Neural cell (in vitro differentiated cells): ENCODE data around the gene KLHDC4. TPM values are rescaled to one million over a fixed set of nuclear protein-coding genes. Genes with fewer than 3 reads are reported as not detected.
A peak's percentile ranks its signal among the peaks of the same experiment; 100 is the strongest.
"Not testable (repeated sequence)": the region's sequence is repeated elsewhere in the genome, so short reads cannot be mapped to it uniquely, and the experiment has no call there.

Experiments used
- H2AFZ ChIP-seq: fragments of 200-600, 300-800 bp; sonication (generic), shearing (Covaris generic); 2 replicates; pipeline ENCODE4 v1.6.0; 2014; ENCODE audit warnings: low read depth, mild to moderate bottlenecking, antibody characterized with exemption, low read length, moderate library complexity
- H3F3A ChIP-seq: fragments of 200-600 bp; shearing (Covaris generic); 2 replicates; pipeline ENCODE4 v1.6.1; 2016; ENCODE audit warnings: mild to moderate bottlenecking, moderate library complexity, mixed read lengths, antibody characterized with exemption, low read length; ENCODE audit not compliant: insufficient read depth, poor library complexity, severe bottlenecking
- H3K27ac ChIP-seq: fragments of 200-600, 300-800 bp; sonication (generic), shearing (Covaris generic); 2 replicates; pipeline ENCODE4 v1.5.1; 2014; ENCODE audit warnings: mild to moderate bottlenecking, low read length, moderate library complexity
- H3K27me3 ChIP-seq: fragments of 300-800, 200-600 bp; sonication (generic), shearing (Covaris generic); 2 replicates; pipeline ENCODE4 v1.6.0; 2014; ENCODE audit warnings: mild to moderate bottlenecking, low read depth, low read length, moderate library complexity; ENCODE audit not compliant: insufficient read depth
- H3K36me3 ChIP-seq: fragments of 300-800, 200-600 bp; sonication (generic), shearing (Covaris generic); 2 replicates; pipeline ENCODE4 v1.5.1; 2014; ENCODE audit warnings: mild to moderate bottlenecking, antibody characterized with exemption, low read length, moderate library complexity; ENCODE audit not compliant: insufficient read depth
- H3K4me2 ChIP-seq: fragments of 300-800, 200-600 bp; sonication (generic), shearing (Covaris generic); 2 replicates; pipeline ENCODE4 v1.6.0; 2014; ENCODE audit warnings: mild to moderate bottlenecking, low read length
- H3K4me3 ChIP-seq: fragments of 300-800, 200-600 bp; sonication (generic), shearing (Covaris generic); 2 replicates; pipeline ENCODE4 v1.5.1; 2014; ENCODE audit warnings: mild to moderate bottlenecking, low read length, moderate library complexity
- H3K79me2 ChIP-seq: fragments of 200-600 bp; shearing (Covaris generic); replicated peaks from 2 replicates; pipeline ENCODE4 v1.6.0; 2014; ENCODE audit warnings: mild to moderate bottlenecking, low read length, moderate library complexity; ENCODE audit not compliant: insufficient read depth
- H3K9ac ChIP-seq: fragments of 300-800, 200-600 bp; sonication (generic), shearing (Covaris generic); 2 replicates; pipeline ENCODE4 v1.6.1; 2016; ENCODE audit warnings: mild to moderate bottlenecking, low read length, mixed read lengths
- H3K9me2 ChIP-seq: fragments of 200-600 bp; shearing (Covaris generic); 2 replicates; pipeline ENCODE4 v1.6.1; 2016; ENCODE audit warnings: mild to moderate bottlenecking, low read length, mixed read lengths; ENCODE audit not compliant: insufficient read depth
- H3K9me3 ChIP-seq: fragments of 200-600, 300-800 bp; sonication (generic), shearing (Covaris generic); 2 replicates; pipeline ENCODE4 v1.6.1; 2016; ENCODE audit warnings: mild to moderate bottlenecking, mixed run types, low read length, moderate library complexity, mixed read lengths
- H4K20me1 ChIP-seq: fragments of 200-600 bp; shearing (Covaris generic); 2 replicates; pipeline ENCODE4 v1.6.1; 2016; ENCODE audit warnings: mild to moderate bottlenecking, mixed run types; ENCODE audit not compliant: insufficient read depth
- EP300 ChIP-seq: fragments of 450-650 bp; conservative IDR thresholded peaks from 2 replicates; pipeline ENCODE4 v1.6.1; 2014; ENCODE audit warnings: antibody characterized with exemption, mild to moderate bottlenecking, moderate library complexity; ENCODE audit not compliant: poor library complexity, severe bottlenecking
- EZH2 ChIP-seq: fragments of 200-600, 300-800 bp; shearing (Covaris generic), sonication (generic); IDR thresholded peaks from 2 replicates; pipeline ENCODE4 v1.6.1; 2014; ENCODE audit warnings: antibody characterized with exemption, low read length, borderline replicate concordance, mild to moderate bottlenecking; ENCODE audit not compliant: insufficient read depth, poor library complexity, severe bottlenecking
- MXI1 ChIP-seq: fragments of 450-650 bp; conservative IDR thresholded peaks from 2 replicates; pipeline ENCODE4 v1.6.1; 2014; ENCODE audit warnings: antibody characterized with exemption, mild to moderate bottlenecking; ENCODE audit not compliant: poor library complexity, severe bottlenecking
- POLR2AphosphoS5 ChIP-seq: IDR thresholded peaks from 2 replicates; pipeline ENCODE4 v1.6.1; 2012
- RAD21 ChIP-seq: fragments of 450-650 bp; conservative IDR thresholded peaks from 2 replicates; pipeline ENCODE4 v1.6.1; 2014; ENCODE audit warnings: antibody characterized with exemption, mild to moderate bottlenecking, moderate library complexity
- SMC3 ChIP-seq: fragments of 450-650 bp; conservative IDR thresholded peaks from 2 replicates; pipeline ENCODE4 v1.6.1; 2014; ENCODE audit warnings: antibody characterized with exemption, mild to moderate bottlenecking, moderate library complexity; ENCODE audit not compliant: poor library complexity
- TAF1 ChIP-seq: IDR thresholded peaks from 2 replicates; pipeline ENCODE4 v1.6.1; 2012; ENCODE audit warnings: low read depth
- polyA plus RNA-seq: library from polyadenylated mRNA; depleted of rRNA; stranded (reverse); fragments of >200 nt; gene quantifications from 2 replicates; pipeline ENCODE4 v1.2.3, GENCODE V29; 2014
- TF ChIP-seq, protein P1 (sequence below): fragments of 450-650 bp; IDR thresholded peaks from 2 replicates; pipeline ENCODE4 v1.5.1; 2014; ENCODE audit warnings: antibody characterized with exemption, mild to moderate bottlenecking, moderate library complexity; ENCODE audit not compliant: poor library complexity, severe bottlenecking
- TF ChIP-seq, protein P2 (sequence below): IDR thresholded peaks from 2 replicates; pipeline ENCODE4 v1.6.1; 2012; ENCODE audit warnings: borderline replicate concordance

Gene KLHDC4
- polyA plus RNA-seq, 1 donor from 2014 or later = 27.5 TPM

DNA sequence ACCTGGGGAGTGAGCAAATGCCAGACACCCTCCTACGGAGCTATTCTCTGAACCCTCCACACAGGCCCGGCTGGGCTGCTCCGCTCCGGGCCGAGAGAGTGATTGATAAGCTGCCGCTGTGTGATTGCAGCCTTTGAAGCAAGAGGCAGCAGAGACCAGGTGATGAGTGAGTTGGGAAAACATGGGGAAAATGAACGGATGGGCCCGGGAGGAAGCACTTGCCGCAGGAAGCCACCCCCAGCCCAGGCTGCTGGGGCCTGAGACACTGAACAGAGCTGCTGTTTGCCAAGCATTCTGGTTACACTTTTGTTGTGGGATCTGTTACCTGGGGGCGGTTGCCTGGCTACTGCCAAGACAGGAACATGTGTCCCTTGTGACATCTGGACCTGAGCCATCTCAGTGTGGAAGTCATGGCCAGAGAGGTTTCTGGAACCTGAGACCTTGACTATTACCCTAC lies 46.4 kb upstream of the KLHDC4 start:
- H3K27ac ChIP-seq = peak overlapping the region; percentile 42
- TF ChIP-seq POLR2AphosphoS5 = peak; percentile 35
- TF ChIP-seq RAD21 = peak; percentile 52
- TF ChIP-seq, protein P1, sequence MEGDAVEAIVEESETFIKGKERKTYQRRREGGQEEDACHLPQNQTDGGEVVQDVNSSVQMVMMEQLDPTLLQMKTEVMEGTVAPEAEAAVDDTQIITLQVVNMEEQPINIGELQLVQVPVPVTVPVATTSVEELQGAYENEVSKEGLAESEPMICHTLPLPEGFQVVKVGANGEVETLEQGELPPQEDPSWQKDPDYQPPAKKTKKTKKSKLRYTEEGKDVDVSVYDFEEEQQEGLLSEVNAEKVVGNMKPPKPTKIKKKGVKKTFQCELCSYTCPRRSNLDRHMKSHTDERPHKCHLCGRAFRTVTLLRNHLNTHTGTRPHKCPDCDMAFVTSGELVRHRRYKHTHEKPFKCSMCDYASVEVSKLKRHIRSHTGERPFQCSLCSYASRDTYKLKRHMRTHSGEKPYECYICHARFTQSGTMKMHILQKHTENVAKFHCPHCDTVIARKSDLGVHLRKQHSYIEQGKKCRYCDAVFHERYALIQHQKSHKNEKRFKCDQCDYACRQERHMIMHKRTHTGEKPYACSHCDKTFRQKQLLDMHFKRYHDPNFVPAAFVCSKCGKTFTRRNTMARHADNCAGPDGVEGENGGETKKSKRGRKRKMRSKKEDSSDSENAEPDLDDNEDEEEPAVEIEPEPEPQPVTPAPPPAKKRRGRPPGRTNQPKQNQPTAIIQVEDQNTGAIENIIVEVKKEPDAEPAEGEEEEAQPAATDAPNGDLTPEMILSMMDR = peak; percentile 48
- no peak for TF ChIP-seq EP300
- no peak for TF ChIP-seq EZH2
- TF ChIP-seq MXI1 = no peak
- no peak for TF ChIP-seq TAF1
- no peak for TF ChIP-seq SMC3
- TF ChIP-seq, protein P2, sequence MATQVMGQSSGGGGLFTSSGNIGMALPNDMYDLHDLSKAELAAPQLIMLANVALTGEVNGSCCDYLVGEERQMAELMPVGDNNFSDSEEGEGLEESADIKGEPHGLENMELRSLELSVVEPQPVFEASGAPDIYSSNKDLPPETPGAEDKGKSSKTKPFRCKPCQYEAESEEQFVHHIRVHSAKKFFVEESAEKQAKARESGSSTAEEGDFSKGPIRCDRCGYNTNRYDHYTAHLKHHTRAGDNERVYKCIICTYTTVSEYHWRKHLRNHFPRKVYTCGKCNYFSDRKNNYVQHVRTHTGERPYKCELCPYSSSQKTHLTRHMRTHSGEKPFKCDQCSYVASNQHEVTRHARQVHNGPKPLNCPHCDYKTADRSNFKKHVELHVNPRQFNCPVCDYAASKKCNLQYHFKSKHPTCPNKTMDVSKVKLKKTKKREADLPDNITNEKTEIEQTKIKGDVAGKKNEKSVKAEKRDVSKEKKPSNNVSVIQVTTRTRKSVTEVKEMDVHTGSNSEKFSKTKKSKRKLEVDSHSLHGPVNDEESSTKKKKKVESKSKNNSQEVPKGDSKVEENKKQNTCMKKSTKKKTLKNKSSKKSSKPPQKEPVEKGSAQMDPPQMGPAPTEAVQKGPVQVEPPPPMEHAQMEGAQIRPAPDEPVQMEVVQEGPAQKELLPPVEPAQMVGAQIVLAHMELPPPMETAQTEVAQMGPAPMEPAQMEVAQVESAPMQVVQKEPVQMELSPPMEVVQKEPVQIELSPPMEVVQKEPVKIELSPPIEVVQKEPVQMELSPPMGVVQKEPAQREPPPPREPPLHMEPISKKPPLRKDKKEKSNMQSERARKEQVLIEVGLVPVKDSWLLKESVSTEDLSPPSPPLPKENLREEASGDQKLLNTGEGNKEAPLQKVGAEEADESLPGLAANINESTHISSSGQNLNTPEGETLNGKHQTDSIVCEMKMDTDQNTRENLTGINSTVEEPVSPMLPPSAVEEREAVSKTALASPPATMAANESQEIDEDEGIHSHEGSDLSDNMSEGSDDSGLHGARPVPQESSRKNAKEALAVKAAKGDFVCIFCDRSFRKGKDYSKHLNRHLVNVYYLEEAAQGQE = peak; percentile 17
- no peaks in the 10 kb centered on the region for H3K79me2 ChIP-seq
- H3F3A ChIP-seq = no peaks in the 10 kb centered on the region
- H3K9me3 ChIP-seq = no peaks in the 10 kb centered on the region
- H2AFZ ChIP-seq = no peak overlapping the region
- no peak overlapping the region for H3K4me3 ChIP-seq
- no peaks in the 10 kb centered on the region for H3K27me3 ChIP-seq
- no peaks in the 10 kb centered on the region for H4K20me1 ChIP-seq
- H3K9me2 ChIP-seq = no peaks in the 10 kb centered on the region
- H3K9ac ChIP-seq = no peak overlapping the region
- no peak overlapping the region for H3K4me2 ChIP-seq
- no peaks in the 10 kb centered on the region for H3K36me3 ChIP-seq

DNA sequence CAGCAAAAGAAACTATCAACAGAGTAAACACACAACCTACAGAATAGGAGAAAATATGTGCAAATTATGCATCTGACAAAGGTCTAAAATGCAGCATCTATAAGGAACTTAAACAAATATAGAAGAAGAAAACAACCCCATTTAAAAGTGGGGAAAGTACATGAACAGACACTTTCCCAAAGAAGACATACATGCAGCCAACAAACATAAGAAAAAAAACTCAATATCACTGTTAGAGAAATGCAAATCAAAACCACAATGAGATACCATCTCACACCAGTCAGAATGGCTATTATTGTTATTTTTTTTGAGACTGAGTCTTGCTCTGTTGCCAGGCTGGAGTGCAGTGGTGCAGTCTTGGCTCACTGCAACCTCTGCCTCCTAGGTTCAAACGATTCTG lies 45.7 kb upstream of the KLHDC4 start:
- H3K9me2 ChIP-seq, H3K27ac ChIP-seq, H3K9me3 ChIP-seq, H3K9ac ChIP-seq, H3K4me2 ChIP-seq, H3K4me3 ChIP-seq, H4K20me1 ChIP-seq, H3F3A ChIP-seq, H3K36me3 ChIP-seq, H2AFZ ChIP-seq, H3K27me3 ChIP-seq, H3K79me2 ChIP-seq: not testable (repeated sequence)
